Astrocyte of the spinal cord (primary cell): ENCODE measurements around the gene COQ8B.
A peak's percentile ranks its signal among the peaks of the same experiment; 100 is the strongest.
"Not testable (repeated sequence)": the region's sequence is repeated elsewhere in the genome, so short reads cannot be mapped to it uniquely, and the experiment has no call there.

Experiments
- DNase-seq: peaks from one replicate; pipeline ENCODE4 v3.0.0; 2011; ENCODE audit warnings: low read depth, low spot score
- H3K4me3 ChIP-seq: 2 replicates; pipeline ENCODE4 v1.5.1; 2011; ENCODE audit warnings: low read depth, mild to moderate bottlenecking, low read length, moderate library complexity
- in situ Hi-C: cut with HindIII; loops from 2 replicates; pipeline ENCODE4 v1.10.0; 2017; ENCODE audit warnings: low sequenced_read_pairs
- TF ChIP-seq, protein P1 (sequence below): IDR thresholded peaks from 2 replicates; pipeline ENCODE4 v1.5.1; 2012; ENCODE audit warnings: low read depth, mild to moderate bottlenecking, low read length, inconsistent platforms

The COQ8B gene

DNA sequence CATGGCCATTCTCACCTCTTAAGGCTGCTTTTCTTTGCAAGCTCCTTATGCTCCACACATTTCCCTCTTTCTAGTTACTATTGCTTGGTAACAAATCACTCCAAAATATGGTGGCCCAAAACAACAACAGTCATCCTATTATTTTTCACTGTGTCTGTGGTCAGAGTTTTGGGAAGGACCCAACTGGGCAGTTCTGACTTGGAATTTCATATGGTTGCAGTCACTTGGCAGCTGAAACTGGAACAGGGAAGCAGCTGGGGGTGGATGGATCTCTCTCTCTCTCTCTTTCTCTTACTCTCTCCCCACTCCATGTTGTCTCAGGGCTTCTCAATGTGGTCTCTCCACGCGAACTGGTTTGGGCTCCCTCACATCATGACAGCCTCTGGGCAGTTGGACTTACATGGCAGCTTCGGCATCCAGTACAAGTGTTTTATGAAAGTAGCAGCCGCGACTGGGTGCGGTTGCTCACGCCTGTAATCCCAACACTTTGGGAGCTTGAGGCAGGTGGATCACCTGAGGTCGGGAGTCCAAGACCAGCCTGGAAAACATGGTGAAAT is 65.9 kb downstream of the COQ8B start:
- in situ Hi-C loops = no loop called here
- TF ChIP-seq, protein P1, sequence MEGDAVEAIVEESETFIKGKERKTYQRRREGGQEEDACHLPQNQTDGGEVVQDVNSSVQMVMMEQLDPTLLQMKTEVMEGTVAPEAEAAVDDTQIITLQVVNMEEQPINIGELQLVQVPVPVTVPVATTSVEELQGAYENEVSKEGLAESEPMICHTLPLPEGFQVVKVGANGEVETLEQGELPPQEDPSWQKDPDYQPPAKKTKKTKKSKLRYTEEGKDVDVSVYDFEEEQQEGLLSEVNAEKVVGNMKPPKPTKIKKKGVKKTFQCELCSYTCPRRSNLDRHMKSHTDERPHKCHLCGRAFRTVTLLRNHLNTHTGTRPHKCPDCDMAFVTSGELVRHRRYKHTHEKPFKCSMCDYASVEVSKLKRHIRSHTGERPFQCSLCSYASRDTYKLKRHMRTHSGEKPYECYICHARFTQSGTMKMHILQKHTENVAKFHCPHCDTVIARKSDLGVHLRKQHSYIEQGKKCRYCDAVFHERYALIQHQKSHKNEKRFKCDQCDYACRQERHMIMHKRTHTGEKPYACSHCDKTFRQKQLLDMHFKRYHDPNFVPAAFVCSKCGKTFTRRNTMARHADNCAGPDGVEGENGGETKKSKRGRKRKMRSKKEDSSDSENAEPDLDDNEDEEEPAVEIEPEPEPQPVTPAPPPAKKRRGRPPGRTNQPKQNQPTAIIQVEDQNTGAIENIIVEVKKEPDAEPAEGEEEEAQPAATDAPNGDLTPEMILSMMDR = no peak

DNA sequence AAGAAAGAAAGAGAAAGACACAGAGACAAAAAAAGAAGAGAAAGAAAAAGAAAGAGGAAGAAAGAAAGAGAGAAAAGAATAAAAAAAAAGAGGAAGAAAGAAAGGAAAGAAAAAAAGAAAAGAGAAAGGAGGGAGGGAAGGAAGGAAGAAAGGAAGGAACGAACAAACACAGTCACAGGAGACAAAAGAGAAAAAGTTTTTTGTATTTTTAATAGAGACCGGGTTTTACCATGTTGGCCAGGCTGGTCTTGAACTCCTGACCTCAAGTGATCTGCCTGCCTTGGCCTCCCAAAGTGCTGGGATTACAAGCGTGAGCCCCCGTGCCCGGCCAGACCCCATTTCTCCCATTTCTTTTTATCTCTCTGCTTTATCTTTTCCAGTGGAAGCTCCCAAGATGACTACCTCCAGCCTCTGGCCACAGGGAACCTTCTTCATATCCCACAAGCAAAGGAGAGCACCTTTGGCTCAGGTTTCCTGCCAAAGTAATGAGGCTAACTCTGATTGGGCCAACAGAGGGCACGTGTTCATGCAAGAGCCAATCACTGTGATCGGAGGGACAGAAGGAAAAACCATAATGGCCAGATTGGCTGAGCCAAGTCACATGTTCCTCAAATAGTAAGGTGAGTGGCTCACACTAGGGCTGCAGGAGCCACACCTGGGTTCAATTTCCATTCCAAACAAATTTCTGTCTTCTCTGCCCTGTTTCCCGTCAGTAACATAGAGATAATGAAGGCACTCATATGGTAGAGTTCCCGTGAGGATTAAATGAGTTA is 66.6 kb downstream of the COQ8B start:
- in situ Hi-C loops, H3K4me3 ChIP-seq, DNase-seq: not testable (repeated sequence)

More for the DNA sequence above, 65.9 kb downstream of the COQ8B start:
- peak; percentile 73 for DNase-seq
- no peak overlapping the region for H3K4me3 ChIP-seq

DNA sequence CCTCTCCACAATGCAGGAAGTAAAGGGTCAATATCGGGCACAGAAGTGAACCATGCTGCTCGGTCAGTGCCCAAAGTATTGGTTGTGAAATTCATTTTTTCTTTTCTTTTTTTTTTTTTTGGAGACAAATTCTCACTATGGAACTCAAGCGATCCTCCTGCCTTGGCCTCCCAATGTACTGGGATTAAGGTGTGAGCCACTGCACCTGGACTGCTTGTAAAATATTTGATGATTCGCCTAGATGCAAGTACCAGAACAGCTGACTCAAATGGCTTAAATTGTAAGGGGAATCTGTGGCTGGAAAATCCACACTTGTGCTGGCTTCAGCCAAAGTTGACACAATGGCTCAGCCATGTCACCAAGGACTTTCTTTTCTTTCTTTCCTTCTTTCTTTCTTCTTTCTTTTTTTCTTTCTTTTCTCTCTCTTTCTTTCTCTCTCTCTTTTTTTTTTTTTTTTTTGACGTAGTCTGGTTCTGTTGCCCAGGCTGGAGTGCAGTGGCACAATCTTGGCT is 69.9 kb downstream of the COQ8B start:
- no peak overlapping the region for H3K4me3 ChIP-seq
- no peak for DNase-seq
- in situ Hi-C loops = no loop called here
- TF ChIP-seq, protein P1 = no peak

DNA sequence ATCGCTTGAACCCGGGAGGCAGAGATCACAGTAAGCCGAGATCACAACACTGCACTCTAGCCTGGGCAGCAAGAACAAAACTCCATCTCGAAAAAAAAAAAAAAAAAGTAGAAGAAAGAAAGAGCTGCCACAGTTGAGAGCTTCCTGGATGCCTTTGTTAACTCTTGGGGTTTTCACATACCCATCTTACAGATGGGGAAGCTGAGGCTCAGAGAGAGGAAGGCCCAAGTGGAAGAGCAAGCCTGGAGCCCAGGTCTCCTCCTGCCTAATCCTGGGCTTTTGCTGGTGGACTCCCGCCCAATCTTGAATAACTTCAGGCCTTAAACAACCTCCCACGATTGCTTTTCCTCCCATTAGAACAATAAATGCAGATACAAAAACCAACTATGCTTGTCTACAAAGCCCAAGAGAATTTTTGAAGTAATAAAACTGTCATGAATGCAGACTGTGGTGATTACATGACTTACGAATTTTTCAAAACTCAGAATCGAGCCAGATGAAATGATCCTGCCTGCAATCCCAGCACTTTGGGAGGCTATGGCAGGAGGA is 73.9 kb downstream of the COQ8B start:
- TF ChIP-seq, protein P1 = no peak
- in situ Hi-C loops = no loop called here
- H3K4me3 ChIP-seq = no peak overlapping the region
- no peak for DNase-seq

DNA sequence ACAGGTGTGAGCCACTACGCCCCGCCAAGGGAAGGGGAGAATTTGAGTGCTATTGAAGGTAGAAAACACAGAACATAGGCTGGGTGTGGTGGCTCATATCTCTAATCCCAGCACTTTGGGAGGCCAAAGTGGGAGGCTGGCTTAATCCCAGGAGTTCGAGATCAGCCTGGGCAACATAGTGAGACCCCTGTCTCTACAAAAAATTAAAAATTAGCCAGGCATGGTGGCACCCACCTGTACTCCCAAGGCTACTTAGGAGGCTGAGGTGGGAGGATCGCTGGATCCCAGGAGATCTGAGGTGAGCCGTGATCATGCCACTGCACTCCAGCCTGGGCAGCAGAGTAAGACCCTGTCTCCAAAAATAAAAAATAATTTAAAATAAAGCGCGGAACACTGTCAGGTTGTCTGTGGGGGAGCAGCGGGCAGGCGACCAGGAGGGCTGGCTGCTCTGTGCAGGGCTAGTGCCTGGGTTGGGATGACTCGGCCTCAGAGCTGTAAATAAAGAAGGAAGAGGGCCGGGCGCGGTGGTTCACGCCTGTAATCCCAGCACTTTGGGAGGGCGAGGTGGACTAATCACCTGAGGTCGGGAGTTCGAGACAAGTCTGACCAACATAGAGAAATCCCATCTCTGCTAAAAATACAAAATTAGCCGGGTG is 74.5 kb downstream of the COQ8B start:
- in situ Hi-C loops = no loop called here
- TF ChIP-seq, protein P1 = no peak
- DNase-seq = no peak
- H3K4me3 ChIP-seq = no peak overlapping the region
